ENCODE measurements around the gene NUBPL.

The NUBPL gene

GRCh38 chr14:31909977-31910376 lies 348.8 kb downstream of the NUBPL start:
- DNase-seq = no peak

Data from nucleus accumbens (tissue), 56 donors.